OCI-LY7 (cell line): Measurements from ENCODE around the gene GRIN3A.

ENCODE experiments used
- EZH2phosphoT487 ChIP-seq: fragments of 200-600 bp; sonication (generic); IDR thresholded peaks from 2 replicates; pipeline ENCODE4 v1.6.1; 2018; ENCODE audit warnings: low read depth, borderline replicate concordance, mild to moderate bottlenecking, mixed run types, antibody characterized with exemption, low read length, moderate library complexity, mixed read lengths
- TF ChIP-seq, protein P1 (sequence below): fragments of 200-600 bp; sonication (generic); conservative IDR thresholded peaks from 2 replicates; pipeline ENCODE4 v1.5.1; 2014; ENCODE audit warnings: mild to moderate bottlenecking, antibody characterized with exemption, low read length, moderate library complexity, mixed read lengths

GRCh38 chr9:101540069-101540468 lies 198.4 kb downstream of the GRIN3A start:
- TF ChIP-seq, protein P1, sequence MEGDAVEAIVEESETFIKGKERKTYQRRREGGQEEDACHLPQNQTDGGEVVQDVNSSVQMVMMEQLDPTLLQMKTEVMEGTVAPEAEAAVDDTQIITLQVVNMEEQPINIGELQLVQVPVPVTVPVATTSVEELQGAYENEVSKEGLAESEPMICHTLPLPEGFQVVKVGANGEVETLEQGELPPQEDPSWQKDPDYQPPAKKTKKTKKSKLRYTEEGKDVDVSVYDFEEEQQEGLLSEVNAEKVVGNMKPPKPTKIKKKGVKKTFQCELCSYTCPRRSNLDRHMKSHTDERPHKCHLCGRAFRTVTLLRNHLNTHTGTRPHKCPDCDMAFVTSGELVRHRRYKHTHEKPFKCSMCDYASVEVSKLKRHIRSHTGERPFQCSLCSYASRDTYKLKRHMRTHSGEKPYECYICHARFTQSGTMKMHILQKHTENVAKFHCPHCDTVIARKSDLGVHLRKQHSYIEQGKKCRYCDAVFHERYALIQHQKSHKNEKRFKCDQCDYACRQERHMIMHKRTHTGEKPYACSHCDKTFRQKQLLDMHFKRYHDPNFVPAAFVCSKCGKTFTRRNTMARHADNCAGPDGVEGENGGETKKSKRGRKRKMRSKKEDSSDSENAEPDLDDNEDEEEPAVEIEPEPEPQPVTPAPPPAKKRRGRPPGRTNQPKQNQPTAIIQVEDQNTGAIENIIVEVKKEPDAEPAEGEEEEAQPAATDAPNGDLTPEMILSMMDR, result no peak
- no peak for TF ChIP-seq EZH2phosphoT487
